ENCODE data around the gene FNBP1.
A peak's percentile ranks its signal among the peaks of the same experiment; 100 is the strongest.

Gene FNBP1

DNA sequence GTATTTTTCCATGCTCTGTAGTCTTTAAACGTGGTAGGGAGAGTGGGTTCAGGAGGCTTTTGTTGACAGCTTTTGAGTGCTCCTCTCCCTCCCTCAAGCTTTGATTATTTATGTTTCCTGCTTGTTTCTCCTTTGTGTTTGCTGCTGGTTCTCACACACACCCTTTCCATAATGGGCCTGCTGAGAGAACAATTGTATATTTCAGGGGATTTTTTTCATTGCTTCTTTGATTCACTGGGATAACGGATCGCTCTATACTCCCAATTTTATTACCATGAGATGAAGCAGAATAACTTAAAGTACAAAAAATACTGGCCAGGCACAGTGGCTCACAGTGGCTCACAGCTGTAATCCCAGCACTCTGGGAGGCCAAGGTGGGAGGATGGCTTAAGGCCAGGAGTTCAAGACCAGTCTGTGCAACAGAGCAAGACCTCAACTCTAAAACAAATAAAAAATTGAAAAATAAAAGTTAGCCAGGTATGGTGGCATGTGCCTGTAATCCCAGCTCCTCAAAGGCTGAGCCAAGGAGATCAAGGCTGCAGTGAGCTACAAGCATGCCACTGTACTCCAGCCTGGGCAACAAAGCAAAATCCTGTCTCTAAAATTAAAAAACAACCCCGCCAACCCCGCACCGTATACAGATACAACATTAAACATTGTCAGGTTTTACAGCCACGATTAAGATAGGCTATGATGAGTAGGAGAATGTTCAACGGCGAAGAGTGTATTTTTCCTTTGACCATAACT, 140.8 kb downstream of the FNBP1 start:
- H3K27ac ChIP-seq (ENCODE audit: low read depth, low read length) = no peak overlapping the region

DNA sequence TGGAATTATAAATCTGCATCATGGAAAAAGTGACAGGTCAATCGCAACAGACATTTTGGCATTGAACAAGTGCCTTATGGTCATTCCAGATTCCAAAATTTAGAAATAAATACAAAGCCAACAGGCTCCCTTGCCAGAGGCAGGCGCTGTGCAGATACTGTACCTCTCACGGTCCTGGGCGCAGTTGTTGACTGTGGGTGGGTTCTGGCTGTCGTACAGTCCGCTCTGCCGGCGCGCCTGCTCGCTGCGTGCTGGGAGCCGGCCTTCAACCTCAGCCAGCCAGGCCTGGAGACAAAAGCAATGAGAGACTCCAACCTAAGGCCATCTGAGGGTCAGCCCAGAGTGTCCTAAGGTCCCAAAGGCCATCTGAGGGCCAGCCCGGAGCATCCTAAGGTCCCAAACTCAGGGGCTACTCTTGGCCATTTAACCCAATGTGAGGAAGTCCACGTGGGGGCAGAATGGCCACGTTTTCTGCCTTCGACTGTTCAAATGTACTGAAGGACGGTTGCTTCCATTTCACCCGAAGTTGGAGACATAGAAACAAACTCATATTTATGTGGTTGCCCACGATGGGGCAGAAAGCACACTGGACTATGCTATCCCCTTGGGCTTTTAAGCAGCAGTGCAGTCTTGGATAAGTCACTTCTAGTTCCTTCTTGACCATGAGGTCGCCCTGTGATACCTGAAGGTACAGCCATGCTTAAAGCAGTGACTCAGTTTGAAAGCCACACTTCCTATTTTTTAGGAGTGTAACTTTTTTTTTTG, 142.5 kb downstream of the FNBP1 start:
- H3K79me2 ChIP-seq (ENCODE audit: insufficient read depth, low read length) = no peaks in the 10 kb centered on the region
- TF ChIP-seq, protein P1, sequence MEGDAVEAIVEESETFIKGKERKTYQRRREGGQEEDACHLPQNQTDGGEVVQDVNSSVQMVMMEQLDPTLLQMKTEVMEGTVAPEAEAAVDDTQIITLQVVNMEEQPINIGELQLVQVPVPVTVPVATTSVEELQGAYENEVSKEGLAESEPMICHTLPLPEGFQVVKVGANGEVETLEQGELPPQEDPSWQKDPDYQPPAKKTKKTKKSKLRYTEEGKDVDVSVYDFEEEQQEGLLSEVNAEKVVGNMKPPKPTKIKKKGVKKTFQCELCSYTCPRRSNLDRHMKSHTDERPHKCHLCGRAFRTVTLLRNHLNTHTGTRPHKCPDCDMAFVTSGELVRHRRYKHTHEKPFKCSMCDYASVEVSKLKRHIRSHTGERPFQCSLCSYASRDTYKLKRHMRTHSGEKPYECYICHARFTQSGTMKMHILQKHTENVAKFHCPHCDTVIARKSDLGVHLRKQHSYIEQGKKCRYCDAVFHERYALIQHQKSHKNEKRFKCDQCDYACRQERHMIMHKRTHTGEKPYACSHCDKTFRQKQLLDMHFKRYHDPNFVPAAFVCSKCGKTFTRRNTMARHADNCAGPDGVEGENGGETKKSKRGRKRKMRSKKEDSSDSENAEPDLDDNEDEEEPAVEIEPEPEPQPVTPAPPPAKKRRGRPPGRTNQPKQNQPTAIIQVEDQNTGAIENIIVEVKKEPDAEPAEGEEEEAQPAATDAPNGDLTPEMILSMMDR (IDR thresholded peaks at IDR 0.05; ENCODE audit: insufficient read depth, low read length, poor library complexity, severe bottlenecking) = no peak
- TF ChIP-seq EZH2phosphoT487 (conservative IDR thresholded peaks at IDR 0.05; ENCODE audit: low read length) = no peak
- H2AFZ ChIP-seq (ENCODE audit: low read depth, low read length, severe bottlenecking) = no peak overlapping the region
- no peak overlapping the region for H3K4me3 ChIP-seq (ENCODE audit: insufficient read depth, low read length, poor library complexity, severe bottlenecking)
- H3K27ac ChIP-seq (ENCODE audit: low read depth, low read length) = peak overlapping the region; percentile 34; the same call in 1 of the 2 replicates
- H3K9me2 ChIP-seq (replicated peaks; ENCODE audit: insufficient read depth, low read length) = no peaks in the 10 kb centered on the region
- H4K20me1 ChIP-seq (ENCODE audit: low read depth, low read length) = no peaks in the 10 kb centered on the region
- H3K9me3 ChIP-seq (ENCODE audit: insufficient read depth, low read length) = no peaks in the 10 kb centered on the region
- H3K36me3 ChIP-seq (ENCODE audit: low read length) = peaks cover 15% of the 10 kb centered on the region
- H3K9ac ChIP-seq (ENCODE audit: low read length) = no peak overlapping the region
- H3K27me3 ChIP-seq (ENCODE audit: low read length) = no peaks in the 10 kb centered on the region
- H3F3A ChIP-seq (ENCODE audit: insufficient read depth) = peaks cover 34% of the 10 kb centered on the region
- H3K4me2 ChIP-seq (ENCODE audit: low read depth, low read length, poor library complexity, severe bottlenecking) = no peak overlapping the region

More for the DNA sequence above, 140.8 kb downstream of the FNBP1 start:
- Histone ChIP-seq H3K4me2 (ENCODE audit: low read depth, low read length, poor library complexity, severe bottlenecking) (no peak overlapping the region), H3K79me2 (ENCODE audit: insufficient read depth, low read length) (no peaks in the 10 kb centered on the region), H4K20me1 (ENCODE audit: low read depth, low read length) (no peaks in the 10 kb centered on the region), H3K27me3 (ENCODE audit: low read length) (no peaks in the 10 kb centered on the region), H3K4me3 (ENCODE audit: insufficient read depth, low read length, poor library complexity, severe bottlenecking) (no peak overlapping the region), H3K9me3 (ENCODE audit: insufficient read depth, low read length) (no peaks in the 10 kb centered on the region), H3K36me3 (ENCODE audit: low read length) (peaks cover 19% of the 10 kb centered on the region), H3K9me2 (replicated peaks; ENCODE audit: insufficient read depth, low read length) (no peaks in the 10 kb centered on the region), H3K9ac (ENCODE audit: low read length) (no peak overlapping the region), H2AFZ (ENCODE audit: low read depth, low read length, severe bottlenecking) (no peak overlapping the region), H3F3A (ENCODE audit: insufficient read depth) (peaks cover 23% of the 10 kb centered on the region)
- TF ChIP-seq, protein P1 (IDR thresholded peaks at IDR 0.05; ENCODE audit: insufficient read depth, low read length, poor library complexity, severe bottlenecking) = no peak
- TF ChIP-seq EZH2phosphoT487 (conservative IDR thresholded peaks at IDR 0.05; ENCODE audit: low read length) = no peak

DNA sequence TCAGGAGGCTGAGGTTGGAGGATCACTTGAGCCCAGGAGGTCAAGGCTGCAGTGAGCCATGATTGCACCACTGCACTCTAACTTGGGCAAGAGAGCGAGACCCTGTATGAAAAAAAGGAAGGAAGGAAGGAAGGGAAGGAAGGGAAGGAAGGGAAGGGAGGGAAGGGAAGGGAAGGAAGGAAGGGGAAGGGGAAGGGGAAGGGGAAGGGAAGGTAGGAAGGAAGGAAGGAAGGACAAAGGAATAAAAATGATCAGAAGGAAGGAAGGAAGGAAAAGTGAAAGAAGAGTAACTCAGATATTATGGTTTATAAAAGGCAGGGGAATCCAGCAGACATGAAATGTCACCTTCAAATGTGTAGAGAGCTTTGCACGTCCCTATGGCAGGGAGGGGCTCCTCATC, 143.4 kb downstream of the FNBP1 start:
- Histone ChIP-seq H3K9me2 (replicated peaks; ENCODE audit: insufficient read depth, low read length) (no peaks in the 10 kb centered on the region), H3F3A (ENCODE audit: insufficient read depth) (peaks cover 38% of the 10 kb centered on the region), H3K27ac (ENCODE audit: low read depth, low read length) (no peak overlapping the region), H3K9ac (ENCODE audit: low read length) (no peak overlapping the region), H3K4me2 (ENCODE audit: low read depth, low read length, poor library complexity, severe bottlenecking) (no peak overlapping the region), H3K27me3 (ENCODE audit: low read length) (no peaks in the 10 kb centered on the region), H3K36me3 (ENCODE audit: low read length) (peaks cover 18% of the 10 kb centered on the region), H4K20me1 (ENCODE audit: low read depth, low read length) (no peaks in the 10 kb centered on the region), H3K79me2 (ENCODE audit: insufficient read depth, low read length) (no peaks in the 10 kb centered on the region), H3K9me3 (ENCODE audit: insufficient read depth, low read length) (no peaks in the 10 kb centered on the region), H3K4me3 (ENCODE audit: insufficient read depth, low read length, poor library complexity, severe bottlenecking) (no peak overlapping the region), H2AFZ (ENCODE audit: low read depth, low read length, severe bottlenecking) (no peak overlapping the region)
- no peak for TF ChIP-seq EZH2phosphoT487 (conservative IDR thresholded peaks at IDR 0.05; ENCODE audit: low read length)
- TF ChIP-seq, protein P1 (IDR thresholded peaks at IDR 0.05; ENCODE audit: insufficient read depth, low read length, poor library complexity, severe bottlenecking) = no peak
